Measurements from ENCODE around the gene LEKR1. TPM values are rescaled to one million over a fixed set of nuclear protein-coding genes. Genes with fewer than 3 reads are reported as not detected.
A peak's percentile ranks its signal among the peaks of the same experiment; 100 is the strongest.

The LEKR1 gene
- total RNA-seq, 2 donors from 2014 or later: 1.0 to 1.7 TPM

GRCh38 chr3:157051055-157051454 lies 224.9 kb downstream of the LEKR1 start:
- no peak for DNase-seq
- H3K9me3 Mint-ChIP-seq: no peaks in the 10 kb centered on the region
- H3K27me3 Mint-ChIP-seq (ENCODE audit: low read depth): no peaks in the 10 kb centered on the region
- H3K4me1 Mint-ChIP-seq (ENCODE audit: low read depth): no peaks in the 10 kb centered on the region
- ATAC-seq (replicated peaks in 1 of 2): no peak
- H3K4me3 Mint-ChIP-seq: no peak overlapping the region
- no peaks in the 10 kb centered on the region for H3K36me3 Mint-ChIP-seq (ENCODE audit: insufficient read depth in 2 of 2)
- H3K27ac Mint-ChIP-seq: no peak overlapping the region

- H3K27me3 Mint-ChIP-seq (ENCODE audit: low read depth): no peaks in the 10 kb centered on the region
- ATAC-seq (replicated peaks in 1 of 2): no peak
- no peaks in the 10 kb centered on the region for H3K9me3 Mint-ChIP-seq
- H3K27ac Mint-ChIP-seq: no peak overlapping the region
- no peak for DNase-seq
- H3K4me3 Mint-ChIP-seq: no peak overlapping the region
- no peaks in the 10 kb centered on the region for H3K36me3 Mint-ChIP-seq (ENCODE audit: insufficient read depth in 2 of 2)
- H3K4me1 Mint-ChIP-seq (ENCODE audit: low read depth): no peaks in the 10 kb centered on the region
These were observed 225.4 kb downstream of the LEKR1 start for GRCh38 chr3:157051591-157051990.

GRCh38 chr3:157056035-157056434 lies 229.9 kb downstream of the LEKR1 start:
- H3K27me3 Mint-ChIP-seq (ENCODE audit: low read depth): peaks cover 2% of the 10 kb centered on the region
- H3K4me3 Mint-ChIP-seq: no peak overlapping the region
- H3K4me1 Mint-ChIP-seq (ENCODE audit: low read depth): peaks cover 16% of the 10 kb centered on the region
- DNase-seq (no peak), ATAC-seq (replicated peaks in 1 of 2) (no peak)
- H3K27ac Mint-ChIP-seq: no peak overlapping the region
- H3K9me3 Mint-ChIP-seq: no peaks in the 10 kb centered on the region
- H3K36me3 Mint-ChIP-seq (ENCODE audit: insufficient read depth in 2 of 2): no peaks in the 10 kb centered on the region

- DNase-seq (no peak), ATAC-seq (replicated peaks in 1 of 2) (no peak)
- no peak overlapping the region for H3K27ac Mint-ChIP-seq
- H3K36me3 Mint-ChIP-seq (ENCODE audit: insufficient read depth in 2 of 2): no peaks in the 10 kb centered on the region
- H3K4me3 Mint-ChIP-seq: no peak overlapping the region
- no peaks in the 10 kb centered on the region for H3K9me3 Mint-ChIP-seq
- peaks cover 6% of the 10 kb centered on the region for H3K27me3 Mint-ChIP-seq (ENCODE audit: low read depth)
- peaks cover 25% of the 10 kb centered on the region for H3K4me1 Mint-ChIP-seq (ENCODE audit: low read depth)
These were observed 232.4 kb downstream of the LEKR1 start for GRCh38 chr3:157058392-157059071.

- H3K27me3 Mint-ChIP-seq (ENCODE audit: low read depth): peaks cover 6% of the 10 kb centered on the region
- DNase-seq: no peak
- H3K36me3 Mint-ChIP-seq (ENCODE audit: insufficient read depth in 2 of 2): no peaks in the 10 kb centered on the region
- H3K27ac Mint-ChIP-seq: peak overlapping the region; percentile 29
- H3K9me3 Mint-ChIP-seq: no peaks in the 10 kb centered on the region
- peak overlapping the region; percentile 12 to 36 for H3K4me3 Mint-ChIP-seq
- peaks cover 25% of the 10 kb centered on the region for H3K4me1 Mint-ChIP-seq (ENCODE audit: low read depth)
- peak; percentile 35 to 42 for ATAC-seq (replicated peaks in 1 of 2)
These were observed 233.0 kb downstream of the LEKR1 start for GRCh38 chr3:157059181-157059580.

- Mint-ChIP-seq H3K36me3 (ENCODE audit: insufficient read depth in 2 of 2) (no peaks in the 10 kb centered on the region), H3K27ac (no peak overlapping the region), H3K4me1 (ENCODE audit: low read depth) (peaks cover 25% of the 10 kb centered on the region), H3K27me3 (ENCODE audit: low read depth) (peaks cover 6% of the 10 kb centered on the region), H3K4me3 (peak overlapping the region; percentile 12 to 36), H3K9me3 (no peaks in the 10 kb centered on the region)
- DNase-seq (no peak), ATAC-seq (replicated peaks in 1 of 2) (peak; percentile 92 to 93)
These were observed 233.5 kb downstream of the LEKR1 start for GRCh38 chr3:157059661-157060060.

- DNase-seq: no peak
- Mint-ChIP-seq H3K9me3 (no peaks in the 10 kb centered on the region), H3K4me3 (no peak overlapping the region)
These were observed 235.1 kb downstream of the LEKR1 start for GRCh38 chr3:157061265-157061664.

GRCh38 chr3:157063469-157063868 lies 237.3 kb downstream of the LEKR1 start:
- H3K9me3 Mint-ChIP-seq: no peaks in the 10 kb centered on the region
- DNase-seq (no peak), ATAC-seq (replicated peaks in 1 of 2) (no peak)
- H3K4me3 Mint-ChIP-seq: no peak overlapping the region
- peaks cover 6% of the 10 kb centered on the region for H3K27me3 Mint-ChIP-seq (ENCODE audit: low read depth)
- H3K27ac Mint-ChIP-seq: no peak overlapping the region
- H3K36me3 Mint-ChIP-seq (ENCODE audit: insufficient read depth in 2 of 2): no peaks in the 10 kb centered on the region
- H3K4me1 Mint-ChIP-seq (ENCODE audit: low read depth): peaks cover 45% of the 10 kb centered on the region

More at GRCh38 chr3:157061265-157061664, 235.1 kb downstream of the LEKR1 start:
- peaks cover 26% of the 10 kb centered on the region for H3K4me1 Mint-ChIP-seq (ENCODE audit: low read depth)
- peaks cover 6% of the 10 kb centered on the region for H3K27me3 Mint-ChIP-seq (ENCODE audit: low read depth)
- no peak for ATAC-seq (replicated peaks in 1 of 2)
- no peak overlapping the region for H3K27ac Mint-ChIP-seq
- no peaks in the 10 kb centered on the region for H3K36me3 Mint-ChIP-seq (ENCODE audit: insufficient read depth in 2 of 2)

GRCh38 chr3:157063926-157064325 lies 237.8 kb downstream of the LEKR1 start:
- peaks cover 43% of the 10 kb centered on the region for H3K4me1 Mint-ChIP-seq (ENCODE audit: low read depth)

GRCh38 chr3:157064402-157064801 lies 238.2 kb downstream of the LEKR1 start:
- Mint-ChIP-seq H3K4me3 (no peak overlapping the region), H3K9me3 (no peaks in the 10 kb centered on the region), H3K4me1 (ENCODE audit: low read depth) (peaks cover 39% of the 10 kb centered on the region), H3K36me3 (ENCODE audit: insufficient read depth in 2 of 2) (no peaks in the 10 kb centered on the region), H3K27me3 (ENCODE audit: low read depth) (peaks cover 6% of the 10 kb centered on the region), H3K27ac (no peak overlapping the region)
- ATAC-seq (replicated peaks in 1 of 2) (no peak), DNase-seq (no peak)

More at GRCh38 chr3:157063926-157064325, 237.8 kb downstream of the LEKR1 start:
- H3K27me3 Mint-ChIP-seq (ENCODE audit: low read depth): peaks cover 6% of the 10 kb centered on the region
- no peak overlapping the region for H3K27ac Mint-ChIP-seq
- H3K36me3 Mint-ChIP-seq (ENCODE audit: insufficient read depth in 2 of 2): no peaks in the 10 kb centered on the region
- no peaks in the 10 kb centered on the region for H3K9me3 Mint-ChIP-seq
- H3K4me3 Mint-ChIP-seq: no peak overlapping the region
- DNase-seq (no peak), ATAC-seq (replicated peaks in 1 of 2) (no peak)

- Mint-ChIP-seq H3K27ac (no peak overlapping the region), H3K36me3 (ENCODE audit: insufficient read depth in 2 of 2) (no peaks in the 10 kb centered on the region), H3K4me1 (ENCODE audit: low read depth) (peaks cover 31% of the 10 kb centered on the region), H3K9me3 (no peaks in the 10 kb centered on the region), H3K27me3 (ENCODE audit: low read depth) (peaks cover 6% of the 10 kb centered on the region), H3K4me3 (no peak overlapping the region)
- DNase-seq: no peak
- ATAC-seq (replicated peaks in 1 of 2): no peak
These were observed 239.0 kb downstream of the LEKR1 start for GRCh38 chr3:157065201-157065600.

GRCh38 chr3:157066335-157067098 lies 240.4 kb downstream of the LEKR1 start:
- no peak overlapping the region for H3K4me3 Mint-ChIP-seq
- H3K36me3 Mint-ChIP-seq (ENCODE audit: insufficient read depth in 2 of 2): no peaks in the 10 kb centered on the region
- no peak for DNase-seq
- H3K27me3 Mint-ChIP-seq (ENCODE audit: low read depth): no peaks in the 10 kb centered on the region
- no peak for ATAC-seq (replicated peaks in 1 of 2)
- no peaks in the 10 kb centered on the region for H3K9me3 Mint-ChIP-seq
- peaks cover 28% of the 10 kb centered on the region for H3K4me1 Mint-ChIP-seq (ENCODE audit: low read depth)
- H3K27ac Mint-ChIP-seq: no peak overlapping the region

- no peak overlapping the region for H3K4me3 Mint-ChIP-seq
- H3K4me1 Mint-ChIP-seq (ENCODE audit: low read depth): peaks cover 29% of the 10 kb centered on the region
- ATAC-seq (replicated peaks in 1 of 2) (peak; percentile 65 to 71), DNase-seq (no peak)
- H3K27me3 Mint-ChIP-seq (ENCODE audit: low read depth): no peaks in the 10 kb centered on the region
- no peak overlapping the region for H3K27ac Mint-ChIP-seq
- H3K36me3 Mint-ChIP-seq (ENCODE audit: insufficient read depth in 2 of 2): no peaks in the 10 kb centered on the region
- H3K9me3 Mint-ChIP-seq: no peaks in the 10 kb centered on the region
These were observed 241.0 kb downstream of the LEKR1 start for GRCh38 chr3:157067114-157067513.

Data from activated T-cell treated with anti-CD3 and anti-CD28 coated beads, Interleukin-2, amount 50 U/mL, for 72 hours (primary cell).